T-helper 2 cell treated with Interferon-gamma antibody and Interleukin-4, amounts not matched to agents 5 μg/mL and 100 μg/mL, for 36 hours (primary cell): Measurements from ENCODE around the gene FBN2.

Experiments
- DNase-seq: peaks from one replicate; pipeline ENCODE4 v3.0.0; 2021; ENCODE audit warnings: low spot score
- H3K27ac Mint-ChIP-seq: one replicate; pipeline ENCODE4 v1.8.0; 2021; ENCODE audit warnings: mild to moderate bottlenecking, mixed read lengths
- H3K27me3 Mint-ChIP-seq: one replicate; pipeline ENCODE4 v1.8.0; 2021; ENCODE audit warnings: low read depth, mixed read lengths
- H3K36me3 Mint-ChIP-seq: one replicate; pipeline ENCODE4 v1.8.0; 2021; ENCODE audit warnings: low read depth, mixed read lengths
- H3K4me1 Mint-ChIP-seq: one replicate; pipeline ENCODE4 v1.8.0; 2021; ENCODE audit warnings: low read depth, mixed read lengths
- H3K4me3 Mint-ChIP-seq: one replicate; pipeline ENCODE4 v1.8.0; 2022; ENCODE audit warnings: mild to moderate bottlenecking, moderate library complexity, mixed read lengths
- H3K9me3 Mint-ChIP-seq: one replicate; pipeline ENCODE4 v1.8.0; 2021; ENCODE audit warnings: mixed read lengths

The FBN2 gene

DNA sequence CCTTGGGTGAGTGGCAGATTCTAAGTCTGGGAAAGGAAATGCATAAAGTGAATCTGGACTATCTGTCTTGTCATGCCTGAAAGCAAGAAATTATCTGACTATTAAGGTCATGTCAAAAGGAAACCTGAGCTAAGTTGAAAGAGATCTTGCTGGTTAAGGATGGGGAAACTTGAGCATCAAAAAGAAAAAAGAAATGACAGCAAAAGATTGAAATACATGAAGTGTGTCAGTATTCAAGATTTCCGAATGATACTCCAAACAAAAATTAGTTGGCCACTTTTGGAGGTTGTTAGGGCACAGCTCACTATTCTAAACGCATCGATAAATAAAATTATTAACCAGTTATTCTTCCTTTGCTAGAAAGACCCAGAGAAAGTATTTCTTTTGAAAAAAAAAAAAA is 3.3 kb upstream of the FBN2 start:
- Mint-ChIP-seq H3K4me1 (no peaks in the 10 kb centered on the region), H3K4me3 (no peak overlapping the region), H3K36me3 (no peaks in the 10 kb centered on the region), H3K27me3 (peaks cover 23% of the 10 kb centered on the region), H3K9me3 (no peaks in the 10 kb centered on the region), H3K27ac (no peak overlapping the region)
- DNase-seq, result no peak

DNA sequence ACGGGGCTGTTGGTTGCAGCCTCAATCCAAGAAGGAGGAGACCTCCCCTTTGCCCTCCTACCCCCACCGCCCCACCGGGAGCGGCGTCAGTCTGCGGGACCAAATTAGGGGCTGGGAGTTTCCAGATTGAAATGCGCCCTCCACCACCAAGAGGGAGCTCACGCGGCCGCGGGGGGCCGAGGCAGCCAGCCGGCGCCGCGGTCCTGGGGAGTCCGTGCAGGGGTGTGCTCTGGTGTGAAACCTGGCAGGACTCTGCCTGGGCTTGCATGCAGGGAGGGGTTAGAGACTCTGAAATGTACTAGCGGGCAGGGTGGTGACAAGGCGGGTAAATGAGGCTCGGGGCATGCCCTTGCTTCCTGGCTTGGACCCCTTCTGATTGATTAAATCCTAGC is 989 bp upstream of the FBN2 start:
- Mint-ChIP-seq H3K4me1 (no peaks in the 10 kb centered on the region), H3K27me3 (peaks cover 34% of the 10 kb centered on the region), H3K9me3 (no peaks in the 10 kb centered on the region), H3K4me3 (no peak overlapping the region), H3K27ac (no peak overlapping the region), H3K36me3 (no peaks in the 10 kb centered on the region)
- DNase-seq, result no peak

DNA sequence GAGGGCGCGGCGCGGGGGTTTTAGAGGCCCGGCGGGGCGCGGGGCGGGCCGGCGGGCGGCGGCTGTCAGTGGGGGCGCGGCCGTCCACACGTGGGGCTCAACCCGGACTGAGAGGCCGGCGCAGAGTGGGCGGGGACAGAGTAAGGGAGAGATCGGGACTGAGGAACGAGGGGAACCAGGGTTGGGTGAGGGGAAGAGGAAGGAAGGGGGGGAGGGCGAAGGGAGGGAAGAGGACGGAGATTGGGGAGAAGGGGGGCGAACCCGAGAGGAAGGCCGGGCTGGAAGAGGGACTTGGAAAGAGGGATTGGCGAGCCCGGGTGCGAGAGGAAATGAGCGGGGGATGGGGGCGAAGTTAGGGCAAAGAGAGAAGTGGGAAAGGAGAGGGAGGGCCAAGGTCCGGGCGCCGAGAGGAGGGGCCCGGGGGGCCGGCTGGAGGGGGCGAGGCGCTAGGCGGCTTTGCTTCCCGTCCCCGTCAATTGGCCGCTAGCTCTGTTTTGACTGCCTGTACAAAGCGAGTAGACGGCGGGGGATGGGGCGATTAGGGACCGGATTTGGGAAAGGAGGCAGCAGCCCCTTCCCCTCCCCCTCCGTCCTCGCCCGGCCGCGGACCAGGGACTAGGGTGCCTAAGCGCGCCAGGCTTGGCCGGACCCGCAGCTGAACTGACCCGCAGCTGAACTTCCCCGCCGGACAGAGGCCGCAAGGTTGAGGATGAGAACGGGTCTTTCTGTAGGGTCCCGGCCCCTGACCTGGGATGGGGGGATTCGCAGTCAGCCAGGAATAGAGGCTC is 399 bp upstream of the FBN2 start:
- DNase-seq, result no peak
- Mint-ChIP-seq H3K27ac (no peak overlapping the region), H3K27me3 (peaks cover 34% of the 10 kb centered on the region), H3K4me3 (no peak overlapping the region), H3K4me1 (no peaks in the 10 kb centered on the region), H3K36me3 (no peaks in the 10 kb centered on the region), H3K9me3 (no peaks in the 10 kb centered on the region)

- no peak for DNase-seq
- Mint-ChIP-seq H3K9me3 (no peaks in the 10 kb centered on the region), H3K36me3 (no peaks in the 10 kb centered on the region), H3K27me3 (peaks cover 34% of the 10 kb centered on the region), H3K27ac (no peak overlapping the region), H3K4me1 (no peaks in the 10 kb centered on the region), H3K4me3 (no peak overlapping the region)
Measured at GRCh38 chr5:128537221-128537999, 635 bp downstream of the FBN2 start.

DNA sequence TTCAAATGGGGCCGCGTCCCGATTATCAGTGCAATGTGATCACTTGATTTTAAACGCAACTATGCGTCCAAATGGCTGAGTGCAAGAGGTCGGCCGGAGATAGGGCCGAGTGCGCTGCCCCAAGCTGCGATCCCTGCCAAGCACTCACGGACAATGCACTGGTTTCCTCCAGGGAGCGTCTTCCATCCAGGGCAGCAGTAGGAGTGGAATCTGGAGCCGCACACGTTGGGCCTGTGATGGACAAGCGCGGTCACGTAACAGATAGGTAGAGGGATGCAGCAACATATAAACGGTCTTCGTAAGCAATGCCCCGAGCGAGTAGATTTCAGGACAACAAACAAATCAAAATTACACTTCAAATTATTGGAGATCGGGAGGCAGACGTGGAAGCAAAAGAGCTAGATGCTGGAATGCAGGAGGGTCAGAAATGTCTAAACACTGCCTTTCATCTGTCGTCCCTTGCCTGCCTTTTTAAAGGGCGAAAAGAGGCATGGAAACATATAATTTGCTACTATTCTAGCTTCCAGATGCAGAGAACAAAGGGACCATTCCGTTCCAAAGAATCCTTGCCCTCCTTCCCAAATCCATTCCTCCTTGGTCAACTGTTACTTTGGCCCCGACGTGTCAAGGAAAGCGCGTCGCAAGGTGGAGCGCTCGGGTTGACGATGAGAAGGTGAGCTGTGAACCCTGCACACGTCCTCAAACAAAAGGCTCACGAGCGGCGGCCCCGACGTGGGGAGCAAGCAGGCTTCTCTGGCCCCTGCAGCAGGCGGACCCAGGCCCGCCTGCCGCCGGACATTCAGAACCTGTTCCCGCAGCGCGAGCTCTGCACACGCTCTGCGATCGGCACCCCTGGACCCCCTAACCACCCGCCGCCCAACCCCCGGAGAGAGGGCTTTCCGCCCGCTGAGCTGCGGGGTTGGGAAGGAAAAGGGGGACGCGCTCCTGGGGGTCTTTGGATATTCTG is 1.5 kb downstream of the FBN2 start:
- H3K4me1 Mint-ChIP-seq, result no peaks in the 10 kb centered on the region
- no peaks in the 10 kb centered on the region for H3K36me3 Mint-ChIP-seq
- no peak overlapping the region for H3K27ac Mint-ChIP-seq
- H3K4me3 Mint-ChIP-seq, result no peak overlapping the region
- H3K9me3 Mint-ChIP-seq, result no peaks in the 10 kb centered on the region
- no peak for DNase-seq
- peaks cover 34% of the 10 kb centered on the region for H3K27me3 Mint-ChIP-seq

DNA sequence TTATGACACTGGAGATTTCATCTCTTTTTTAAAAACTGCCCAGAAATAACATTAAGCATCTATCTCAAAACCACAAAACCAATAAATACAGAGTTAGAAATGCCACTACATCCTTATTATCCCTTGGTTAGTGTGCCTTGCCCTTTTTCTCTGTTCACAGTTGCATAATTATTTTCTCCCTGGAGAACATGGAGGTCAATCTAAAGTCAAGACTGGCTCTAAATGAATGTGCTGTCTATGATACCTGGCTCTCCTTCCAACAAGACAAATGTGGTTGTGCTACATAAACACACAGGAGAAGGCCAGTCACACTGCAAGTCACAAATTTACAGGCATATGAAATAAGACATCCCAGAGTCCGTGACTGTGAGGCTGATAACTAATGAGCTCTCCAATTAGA is 2.8 kb downstream of the FBN2 start:
- Mint-ChIP-seq H3K4me3 (no peak overlapping the region), H3K27me3 (peaks cover 34% of the 10 kb centered on the region), H3K4me1 (no peaks in the 10 kb centered on the region), H3K9me3 (no peaks in the 10 kb centered on the region), H3K27ac (no peak overlapping the region), H3K36me3 (no peaks in the 10 kb centered on the region)
- no peak for DNase-seq

DNA sequence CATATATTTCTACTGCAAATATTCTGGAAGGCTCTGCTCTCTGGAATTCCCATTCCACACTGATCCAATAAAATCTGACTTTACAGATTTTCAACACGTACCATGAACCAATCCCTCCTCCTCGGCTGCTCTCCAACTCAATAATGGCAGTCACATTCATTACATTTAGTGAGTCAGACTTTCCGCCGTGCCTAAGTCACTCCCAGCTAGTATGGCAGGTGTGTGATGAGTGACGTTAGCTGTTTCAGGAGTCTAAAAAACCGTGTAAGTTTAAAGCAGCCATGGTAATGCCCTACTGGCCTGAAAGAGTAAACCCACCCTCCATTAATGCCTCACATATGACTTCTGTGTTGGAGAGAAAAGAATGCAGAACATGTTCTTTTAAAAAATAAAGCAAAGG is 3.3 kb downstream of the FBN2 start:
- Mint-ChIP-seq H3K4me3 (no peak overlapping the region), H3K27me3 (peaks cover 34% of the 10 kb centered on the region), H3K36me3 (no peaks in the 10 kb centered on the region), H3K27ac (no peak overlapping the region), H3K9me3 (no peaks in the 10 kb centered on the region), H3K4me1 (no peaks in the 10 kb centered on the region)
- DNase-seq, result no peak

DNA sequence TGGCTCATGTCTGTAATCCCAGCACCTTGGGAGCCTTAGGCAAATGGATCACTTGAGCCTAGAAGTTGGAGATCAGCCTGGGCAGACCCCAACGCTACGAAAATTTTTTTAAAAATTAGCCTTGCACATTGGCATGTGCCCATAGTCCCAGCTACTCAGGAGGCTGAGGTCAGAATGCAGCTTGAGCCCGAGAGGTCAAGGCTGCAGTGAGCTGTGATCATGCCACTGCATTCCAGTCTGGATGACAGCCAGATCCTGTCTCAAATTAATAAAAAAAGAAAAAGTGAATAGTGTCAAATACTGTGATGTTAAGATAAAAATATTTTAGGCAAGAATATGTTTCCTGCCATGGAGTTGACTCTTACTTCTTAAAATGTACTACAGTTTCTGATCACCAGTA is 5.3 kb downstream of the FBN2 start:
- H3K27ac Mint-ChIP-seq, result no peak overlapping the region
- H3K36me3 Mint-ChIP-seq, result no peaks in the 10 kb centered on the region
- no peaks in the 10 kb centered on the region for H3K9me3 Mint-ChIP-seq
- no peak overlapping the region for H3K4me3 Mint-ChIP-seq
- no peaks in the 10 kb centered on the region for H3K4me1 Mint-ChIP-seq
- DNase-seq, result no peak
- H3K27me3 Mint-ChIP-seq, result peaks cover 20% of the 10 kb centered on the region

DNA sequence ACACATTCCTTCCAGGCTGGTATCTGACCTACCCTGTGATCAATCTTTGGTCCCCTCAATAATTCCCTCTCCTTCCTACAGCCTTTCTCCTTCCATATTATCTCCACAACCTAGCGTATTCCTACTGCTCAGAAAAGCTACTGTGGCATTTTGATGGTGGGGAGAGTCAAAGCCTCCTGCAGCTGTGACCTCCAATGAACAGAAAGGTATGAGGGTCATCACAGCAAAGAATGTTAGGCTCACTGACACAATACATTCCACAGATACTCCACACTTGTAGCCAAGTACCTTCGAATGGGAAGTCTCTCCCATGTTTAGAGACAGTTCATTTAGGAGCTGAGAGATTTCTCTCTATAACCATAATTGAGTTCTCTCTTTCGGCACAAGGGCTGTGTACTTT is 5.9 kb downstream of the FBN2 start:
- no peak for DNase-seq
- no peaks in the 10 kb centered on the region for H3K36me3 Mint-ChIP-seq
- no peak overlapping the region for H3K4me3 Mint-ChIP-seq
- peaks cover 16% of the 10 kb centered on the region for H3K27me3 Mint-ChIP-seq
- no peaks in the 10 kb centered on the region for H3K9me3 Mint-ChIP-seq
- H3K4me1 Mint-ChIP-seq, result no peaks in the 10 kb centered on the region
- no peak overlapping the region for H3K27ac Mint-ChIP-seq

- Mint-ChIP-seq H3K9me3 (no peaks in the 10 kb centered on the region), H3K4me1 (no peaks in the 10 kb centered on the region), H3K36me3 (no peaks in the 10 kb centered on the region), H3K4me3 (no peak overlapping the region), H3K27me3 (no peaks in the 10 kb centered on the region), H3K27ac (no peak overlapping the region)
- no peak for DNase-seq
Measured at GRCh38 chr5:128528637-128529255, 9.3 kb downstream of the FBN2 start.

- Mint-ChIP-seq H3K9me3 (no peaks in the 10 kb centered on the region), H3K4me1 (no peaks in the 10 kb centered on the region), H3K4me3 (no peak overlapping the region), H3K27me3 (no peaks in the 10 kb centered on the region), H3K36me3 (no peaks in the 10 kb centered on the region), H3K27ac (no peak overlapping the region)
- DNase-seq, result no peak
Measured at GRCh38 chr5:128528126-128528525, 9.9 kb downstream of the FBN2 start.

GRCh38 chr5:128527077-128527476 is 11.0 kb downstream of the FBN2 start:
- H3K36me3 Mint-ChIP-seq, result no peaks in the 10 kb centered on the region
- H3K4me1 Mint-ChIP-seq, result no peaks in the 10 kb centered on the region
- no peaks in the 10 kb centered on the region for H3K27me3 Mint-ChIP-seq
- H3K4me3 Mint-ChIP-seq, result no peak overlapping the region
- H3K9me3 Mint-ChIP-seq, result no peaks in the 10 kb centered on the region
- DNase-seq, result no peak
- H3K27ac Mint-ChIP-seq, result no peak overlapping the region

GRCh38 chr5:128522336-128522735 is 15.7 kb downstream of the FBN2 start:
- Mint-ChIP-seq H3K9me3 (no peaks in the 10 kb centered on the region), H3K4me3 (no peak overlapping the region), H3K36me3 (no peaks in the 10 kb centered on the region), H3K4me1 (no peaks in the 10 kb centered on the region), H3K27me3 (no peaks in the 10 kb centered on the region), H3K27ac (no peak overlapping the region)
- DNase-seq, result no peak
